Endometrial microvascular endothelial cells (primary cell): ENCODE results near the gene PUS3. TPM values are rescaled to one million over a fixed set of nuclear protein-coding genes. Genes with fewer than 3 reads are reported as not detected.
"Not testable (repeated sequence)": the region's sequence is repeated elsewhere in the genome, so short reads cannot be mapped to it uniquely, and the experiment has no call there.

ENCODE experiments used
- in situ Hi-C: cut with HindIII; loops from 2 replicates; pipeline ENCODE4 v1.10.0; 2017; ENCODE audit warnings: low sequenced_read_pairs, low pct_unique_long_range_greater_than_20kb; ENCODE audit errors: inconsistent ontology term
- total RNA-seq: library from RNA; depleted of rRNA; stranded (reverse); fragments of >200 nt; gene quantifications from one replicate; pipeline ENCODE4 v1.2.3, GENCODE V29; 2015; ENCODE audit errors: inconsistent ontology term

The PUS3 gene
- total RNA-seq, 1 donor from 2014 or later = 10.1 TPM

DNA sequence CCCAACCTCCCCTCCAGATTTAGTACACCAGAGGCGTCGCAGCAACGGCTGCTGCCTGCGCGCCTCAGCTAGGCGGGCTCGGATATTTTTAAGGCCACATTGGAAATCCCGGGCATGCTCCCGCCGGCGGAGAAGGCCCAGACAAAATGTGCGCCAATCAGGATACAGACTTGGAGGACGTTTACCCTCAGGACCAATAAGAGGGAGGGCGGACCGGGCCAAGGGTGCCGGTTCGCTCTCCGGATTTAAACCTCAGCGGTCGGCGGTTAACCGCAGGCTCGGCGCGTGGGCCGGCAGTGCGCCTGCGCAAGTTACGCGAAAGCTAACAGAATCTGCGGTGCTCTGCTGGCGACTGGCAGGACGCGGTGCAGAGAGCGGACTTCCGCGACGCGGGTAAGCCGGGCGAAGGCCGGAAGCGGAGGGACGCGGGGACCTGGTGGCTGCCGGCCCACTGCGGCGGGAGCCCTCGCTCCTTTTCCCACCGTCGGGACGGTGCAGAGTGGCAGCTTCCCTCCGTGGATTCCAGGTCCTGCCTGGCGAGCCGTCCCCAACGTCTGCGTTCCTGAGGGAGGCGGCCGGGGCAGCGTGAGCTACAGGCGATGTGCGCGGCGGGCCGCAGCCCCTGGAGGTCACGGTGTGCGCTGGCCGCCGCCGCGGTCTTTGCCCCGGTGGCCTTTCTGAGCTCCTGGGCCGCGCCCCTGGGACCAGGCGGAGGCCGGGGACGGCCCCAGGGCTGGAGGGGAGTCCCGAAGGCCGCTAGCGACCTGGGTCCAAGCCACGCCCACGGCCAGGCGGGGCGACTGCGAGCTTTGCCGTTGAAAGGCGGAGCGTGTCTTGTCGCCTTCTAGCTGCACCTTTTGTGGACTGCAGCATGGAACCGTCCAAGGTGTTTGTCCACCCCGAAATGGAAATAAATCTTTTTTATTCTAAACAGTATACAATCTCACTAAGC lies 15.4 kb downstream of the PUS3 start, which contains the start of gene HYLS1:
HYLS1 (plus strand) TSS at position 296 of the 952 bp plus-strand sequence. CDS start 11,701 bp downstream, outside the sequence.
- in situ Hi-C loops = no loop called here

DNA sequence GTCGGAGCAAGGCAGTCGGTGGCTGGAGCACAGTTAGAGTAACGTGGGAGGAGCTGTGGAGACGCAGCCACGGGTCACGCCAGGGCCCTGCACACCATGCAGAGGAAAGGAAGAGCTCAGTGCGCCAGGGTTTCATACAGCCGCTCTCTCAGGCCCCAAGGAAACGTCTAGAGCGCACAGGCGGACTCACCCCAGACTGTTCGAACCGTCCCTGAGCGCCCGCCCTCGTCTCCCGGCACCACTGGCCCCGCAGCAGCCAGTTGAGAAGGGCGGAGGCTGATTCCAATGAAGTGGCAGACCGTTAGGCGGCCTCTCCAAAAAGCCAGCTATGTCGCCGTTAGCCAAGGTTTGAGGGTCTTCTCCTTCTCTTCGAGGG lies 16.0 kb downstream of the PUS3 start:
- in situ Hi-C loops = no loop called here

DNA sequence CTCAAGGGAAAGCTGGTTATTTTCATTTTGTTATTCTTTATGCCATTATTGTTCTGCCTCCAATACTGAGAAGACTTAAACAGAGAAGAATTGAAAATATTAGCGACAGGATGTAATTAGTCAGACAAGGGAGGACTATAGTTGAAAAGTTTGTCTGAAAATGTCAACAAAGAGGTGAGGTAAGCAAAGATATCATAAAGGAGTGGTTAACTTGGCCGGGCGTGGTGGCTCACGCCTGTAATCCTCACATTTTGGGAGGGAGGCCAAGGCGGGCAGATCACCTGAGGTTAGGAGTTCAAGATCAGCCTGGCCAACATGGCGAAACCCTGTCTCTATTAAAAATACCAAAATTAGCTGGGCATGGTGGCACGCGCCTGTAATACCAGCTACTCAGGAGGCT lies 19.6 kb downstream of the PUS3 start:
- in situ Hi-C loops = no loop called here

DNA sequence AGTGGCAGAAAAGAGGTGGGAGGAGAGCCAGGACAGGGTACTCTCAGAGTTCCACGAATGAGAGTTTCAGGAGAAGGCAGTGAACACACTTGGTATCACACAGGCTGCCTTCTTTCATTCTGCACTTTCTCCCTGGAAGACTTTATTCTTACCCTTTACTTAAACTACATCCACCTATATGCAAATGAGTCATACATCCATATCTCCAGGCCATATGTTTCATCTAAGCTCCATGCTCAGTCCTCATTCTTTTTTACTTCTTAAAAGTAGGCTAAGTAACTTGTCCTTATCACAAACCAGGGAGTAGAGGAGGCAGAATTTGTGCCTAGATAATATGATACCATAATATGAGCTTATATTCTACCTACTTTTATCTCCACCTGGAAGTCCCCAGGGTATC lies 21.7 kb downstream of the PUS3 start:
- in situ Hi-C loops = no loop called here

GRCh38 chr11:125874556-125875124 lies 28.4 kb downstream of the PUS3 start:
- in situ Hi-C loops = no loop called here

DNA sequence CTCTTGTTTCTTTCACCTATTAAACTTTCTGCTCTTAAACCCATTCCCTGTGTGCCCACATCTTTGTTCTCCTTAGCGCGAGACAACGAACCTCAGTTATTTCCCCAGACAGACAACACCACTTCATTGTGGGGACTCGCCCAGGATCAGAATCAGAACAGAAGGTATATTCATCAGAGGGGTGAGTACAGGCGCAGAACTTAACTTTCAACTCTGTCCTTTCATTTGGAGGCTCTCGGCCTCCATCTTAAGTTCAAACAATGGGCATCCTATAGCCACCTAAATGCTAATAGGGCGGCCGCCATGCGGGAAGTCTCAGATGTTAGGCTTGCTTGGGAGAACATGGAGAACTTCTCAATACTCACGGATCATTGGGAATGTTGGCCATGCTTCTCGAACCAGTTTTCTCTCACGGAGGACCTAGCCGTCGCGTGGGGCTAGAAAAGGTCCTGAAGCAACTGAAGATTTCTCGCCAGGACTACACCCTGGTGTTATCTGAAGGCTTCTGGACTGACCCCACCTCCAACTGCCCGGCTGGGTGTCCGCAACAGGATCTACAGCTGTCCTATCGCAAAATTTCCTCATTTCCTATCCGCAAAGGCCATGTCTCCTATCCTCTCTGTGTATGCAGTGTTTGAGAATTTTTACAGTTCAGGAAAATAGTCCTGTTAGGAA lies 29.0 kb downstream of the PUS3 start:
- in situ Hi-C loops = no loop called here

- in situ Hi-C loops = no loop called here
Observed at GRCh38 chr11:125872138-125872491, 30.9 kb downstream of the PUS3 start.

DNA sequence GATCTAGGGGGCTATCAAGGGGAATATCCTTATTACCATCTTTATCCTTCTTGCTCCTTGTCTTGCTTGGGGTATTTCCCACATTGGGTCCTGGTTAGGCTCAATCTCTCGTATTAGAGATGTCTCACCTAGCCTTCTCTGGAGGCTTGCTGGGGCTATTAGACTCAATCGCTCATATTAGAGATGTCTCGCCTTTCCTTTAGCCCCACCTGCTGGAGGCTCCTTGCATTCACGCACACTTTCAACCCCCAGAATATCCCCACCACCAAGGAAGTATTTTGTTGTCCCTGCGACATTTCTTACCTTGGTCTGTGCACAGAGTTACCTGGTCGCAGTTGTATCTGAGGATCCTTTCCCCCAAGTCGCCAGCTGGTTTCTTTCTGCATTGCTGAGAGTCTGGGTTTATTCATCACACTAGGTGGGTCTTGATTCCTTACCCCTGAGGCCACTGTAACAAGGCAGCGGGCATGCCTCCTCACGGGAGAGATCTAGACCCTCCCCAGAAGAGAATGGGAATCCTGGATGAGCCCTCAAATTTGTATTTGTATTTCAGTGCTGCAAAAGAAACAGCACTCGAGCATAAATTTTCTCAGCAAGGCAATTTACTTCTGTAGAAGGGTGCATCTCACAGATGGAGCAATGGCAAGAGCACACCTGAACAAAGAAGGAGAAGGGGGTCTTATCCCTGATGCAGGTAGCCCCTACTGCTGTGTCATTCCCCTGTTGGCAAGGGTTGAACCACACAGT lies 31.4 kb downstream of the PUS3 start:
- in situ Hi-C loops = no loop called here

- in situ Hi-C loops = no loop called here
Observed at GRCh38 chr11:125869521-125869920, 33.5 kb downstream of the PUS3 start.

DNA sequence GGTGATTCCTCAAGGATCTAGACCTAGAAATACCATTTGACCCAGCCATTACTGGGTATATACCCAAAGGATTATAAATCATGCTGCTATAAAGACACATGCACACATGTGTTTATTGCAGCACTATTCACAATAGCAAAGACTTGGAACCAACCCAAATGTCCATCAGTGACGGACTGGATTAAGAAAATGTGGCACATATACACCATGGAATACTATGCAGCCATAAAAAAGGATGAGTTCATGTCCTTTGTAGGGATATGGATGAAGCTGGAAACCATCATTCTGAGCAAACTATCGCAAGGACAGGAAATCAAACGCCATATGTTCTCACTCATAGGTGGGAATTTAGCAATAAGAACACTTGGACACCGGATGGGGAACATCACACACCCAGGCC lies 37.7 kb downstream of the PUS3 start:
- in situ Hi-C loops = not testable (repeated sequence)

GRCh38 chr11:125862786-125863185 lies 40.2 kb downstream of the PUS3 start:
- in situ Hi-C loops = not testable (repeated sequence)

- in situ Hi-C loops = not testable (repeated sequence)
Observed at GRCh38 chr11:125857670-125858069, 45.3 kb downstream of the PUS3 start.

DNA sequence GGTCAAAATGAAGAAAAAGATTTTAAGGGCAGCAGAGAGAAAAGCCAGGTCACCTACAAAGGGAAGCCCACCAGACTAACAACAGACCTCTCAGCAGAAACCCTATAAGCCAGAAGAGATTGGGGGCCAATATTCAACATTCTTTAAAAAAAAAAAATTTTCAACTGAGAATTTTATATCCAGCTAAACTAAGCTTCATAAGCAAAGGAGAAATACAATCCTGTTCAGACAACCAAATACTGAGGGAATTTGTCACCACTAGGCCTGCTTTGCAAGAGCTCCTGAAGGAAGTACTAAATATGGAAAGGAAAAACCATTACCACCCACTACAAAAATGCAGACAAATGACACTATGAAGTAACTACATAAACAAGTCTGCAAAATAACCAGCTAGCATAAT lies 56.8 kb downstream of the PUS3 start:
- in situ Hi-C loops = no loop called here

Other genes with a start within 250 kb of the PUS3 start
- gene ACRV1, start 222.4 kb downstream of the PUS3 start, total RNA-seq = not detected
- not detected for gene PATE1, start 156.9 kb downstream of the PUS3 start, total RNA-seq
- gene PATE2, start 124.4 kb downstream of the PUS3 start, total RNA-seq = not detected
- gene PATE3, start 115.1 kb downstream of the PUS3 start, total RNA-seq = not detected
- gene PATE4, start 69.9 kb downstream of the PUS3 start, total RNA-seq = not detected
- 12.4 TPM for gene HYLS1, start 15.5 kb downstream of the PUS3 start, total RNA-seq
- gene DDX25, start 1.3 kb upstream of the PUS3 start, total RNA-seq = not detected
- not detected for gene VSIG10L2, start 42.8 kb upstream of the PUS3 start, total RNA-seq
- gene CDON, start 159.7 kb upstream of the PUS3 start, total RNA-seq = 4.3 TPM